Retinal pigment epithelial cell (primary cell): ENCODE results near the gene B3GNT9.

Experiments used
- DNase-seq: peaks from one replicate; pipeline ENCODE4 v3.0.0-alpha.2; 2010; ENCODE audit warnings: low read depth
- H3K4me3 ChIP-seq: 2 replicates; pipeline ENCODE4 v1.5.1; 2011; ENCODE audit warnings: mild to moderate bottlenecking, low read length, control low read depth, moderate library complexity
- TF ChIP-seq, protein P1 (sequence below): conservative IDR thresholded peaks from 2 replicates; pipeline ENCODE4 v1.5.1; 2011; ENCODE audit warnings: low read depth, low read length, control low read depth, inconsistent platforms

B3GNT9 gene

GRCh38 chr16:67167588-67167987 lies 16.8 kb upstream of the B3GNT9 start:
- H3K4me3 ChIP-seq = no peak overlapping the region
- TF ChIP-seq, protein P1, sequence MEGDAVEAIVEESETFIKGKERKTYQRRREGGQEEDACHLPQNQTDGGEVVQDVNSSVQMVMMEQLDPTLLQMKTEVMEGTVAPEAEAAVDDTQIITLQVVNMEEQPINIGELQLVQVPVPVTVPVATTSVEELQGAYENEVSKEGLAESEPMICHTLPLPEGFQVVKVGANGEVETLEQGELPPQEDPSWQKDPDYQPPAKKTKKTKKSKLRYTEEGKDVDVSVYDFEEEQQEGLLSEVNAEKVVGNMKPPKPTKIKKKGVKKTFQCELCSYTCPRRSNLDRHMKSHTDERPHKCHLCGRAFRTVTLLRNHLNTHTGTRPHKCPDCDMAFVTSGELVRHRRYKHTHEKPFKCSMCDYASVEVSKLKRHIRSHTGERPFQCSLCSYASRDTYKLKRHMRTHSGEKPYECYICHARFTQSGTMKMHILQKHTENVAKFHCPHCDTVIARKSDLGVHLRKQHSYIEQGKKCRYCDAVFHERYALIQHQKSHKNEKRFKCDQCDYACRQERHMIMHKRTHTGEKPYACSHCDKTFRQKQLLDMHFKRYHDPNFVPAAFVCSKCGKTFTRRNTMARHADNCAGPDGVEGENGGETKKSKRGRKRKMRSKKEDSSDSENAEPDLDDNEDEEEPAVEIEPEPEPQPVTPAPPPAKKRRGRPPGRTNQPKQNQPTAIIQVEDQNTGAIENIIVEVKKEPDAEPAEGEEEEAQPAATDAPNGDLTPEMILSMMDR = no peak
- no peak for DNase-seq

DNA sequence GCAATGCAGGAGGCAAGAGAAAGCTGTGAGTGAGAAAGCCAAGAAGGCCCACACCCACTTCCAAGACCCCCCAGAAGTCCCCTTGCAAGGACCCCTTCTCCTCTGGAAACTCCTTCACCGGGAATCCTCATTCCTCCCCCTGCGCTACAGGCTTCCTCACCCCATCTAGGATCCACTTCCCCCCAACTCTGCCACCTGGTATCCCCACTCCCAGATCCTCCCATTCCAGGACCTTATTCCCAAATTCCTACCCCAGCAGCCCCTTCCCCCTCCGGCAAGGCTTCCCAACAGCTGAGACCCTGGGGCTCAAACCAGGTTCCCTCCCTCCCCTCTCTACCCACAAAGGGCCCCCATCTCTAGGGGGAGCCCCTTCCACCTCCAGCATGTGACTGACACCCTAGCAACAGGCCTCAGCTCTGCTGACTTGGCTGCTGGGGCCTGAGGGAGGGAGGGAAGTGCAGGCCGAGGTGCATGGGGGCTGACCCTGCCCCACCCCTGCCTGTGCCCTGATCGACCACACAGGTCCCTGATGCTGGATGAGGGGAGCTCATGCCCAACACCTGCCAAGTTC lies 15.9 kb upstream of the B3GNT9 start:
- TF ChIP-seq, protein P1 = no peak
- DNase-seq = no peak
- no peak overlapping the region for H3K4me3 ChIP-seq

- TF ChIP-seq, protein P1 = no peak
- no peak for DNase-seq
- no peak overlapping the region for H3K4me3 ChIP-seq
Measured at GRCh38 chr16:67166110-67166547, 15.3 kb upstream of the B3GNT9 start.

GRCh38 chr16:67165121-67166078 lies 14.6 kb upstream of the B3GNT9 start:
- no peak for DNase-seq
- TF ChIP-seq, protein P1 = no peak
- H3K4me3 ChIP-seq = no peak overlapping the region

- peak within 1 kb of the TSS; percentile 20 for H3K4me3 ChIP-seq
- TF ChIP-seq, protein P1 = no peak
- no peak for DNase-seq
Measured at GRCh38 chr16:67164599-67165061, 13.8 kb upstream of the B3GNT9 start, which contains the start of gene HSF4. HSF4 (plus strand) TSS chr16:67164745; CDS start chr16:67164812, 67 bp downstream.

DNA sequence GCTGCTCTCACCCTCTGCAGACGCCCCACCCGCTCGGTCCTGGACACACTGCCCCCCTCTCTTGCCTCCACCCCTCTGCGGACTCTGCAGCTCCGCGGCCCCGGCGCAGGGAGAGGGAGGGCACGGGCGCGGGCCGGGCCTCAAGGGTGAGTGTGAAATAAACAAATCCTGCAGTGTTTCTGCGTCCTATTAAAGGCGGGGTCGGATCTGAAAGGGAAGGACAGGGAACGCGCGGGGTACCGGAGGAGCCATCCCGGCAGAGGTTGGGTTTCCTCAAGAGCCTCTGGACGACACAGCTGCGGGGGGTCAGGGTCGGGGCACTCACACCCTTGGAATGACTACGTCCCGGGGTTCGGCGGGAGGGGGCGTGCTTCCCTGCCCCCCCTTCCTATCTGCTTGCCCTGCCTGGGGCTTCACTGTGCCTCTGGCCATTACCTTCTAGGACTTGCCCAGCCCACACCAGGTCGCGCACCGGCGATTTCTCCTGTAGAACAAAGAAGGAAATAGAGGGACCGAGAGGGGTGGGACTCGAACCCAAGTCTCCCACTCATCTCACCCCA lies 13.3 kb upstream of the B3GNT9 start:
- DNase-seq = no peak
- TF ChIP-seq, protein P1 = no peak
- peak overlapping the region; percentile 20 for H3K4me3 ChIP-seq
